Measurements from ENCODE around the gene ERICH6.

The ERICH6 gene

GRCh38 chr3:150729682-150730360 is 26.1 kb upstream of the ERICH6 start:
- H3K27ac Mint-ChIP-seq = no peak overlapping the region

GRCh38 chr3:150727653-150728502 is 24.2 kb upstream of the ERICH6 start:
- Mint-ChIP-seq H3K36me3 (ENCODE audit: insufficient read depth) (peaks cover 3% of the 10 kb centered on the region), H3K4me1 (ENCODE audit: low read depth in 2 of 2) (peaks cover 0 to 3% of the 10 kb centered on the region in 2 donors), H3K9me3 (no peaks in the 10 kb centered on the region), H3K27me3 (no peaks in the 10 kb centered on the region), H3K27ac (no peak overlapping the region), H3K4me3 (no peak overlapping the region)
- DNase-seq (no peak), ATAC-seq (replicated peaks) (no peak)

More at GRCh38 chr3:150729682-150730360, 26.1 kb upstream of the ERICH6 start:
- Mint-ChIP-seq H3K27me3 (no peaks in the 10 kb centered on the region), H3K36me3 (ENCODE audit: insufficient read depth) (no peaks in the 10 kb centered on the region), H3K4me3 (no peak overlapping the region), H3K4me1 (ENCODE audit: low read depth in 2 of 2) (peaks cover 0 to 3% of the 10 kb centered on the region in 2 donors), H3K9me3 (no peaks in the 10 kb centered on the region)
- no peak for DNase-seq
- ATAC-seq (replicated peaks) = no peak

- DNase-seq (no peak), ATAC-seq (replicated peaks) (no peak)
- peaks cover 3% of the 10 kb centered on the region for H3K36me3 Mint-ChIP-seq (ENCODE audit: insufficient read depth)
- H3K4me3 Mint-ChIP-seq = no peak overlapping the region
- H3K27ac Mint-ChIP-seq = no peak overlapping the region
- H3K27me3 Mint-ChIP-seq = no peaks in the 10 kb centered on the region
- peaks cover 0 to 3% of the 10 kb centered on the region in 2 donors for H3K4me1 Mint-ChIP-seq (ENCODE audit: low read depth in 2 of 2)
- H3K9me3 Mint-ChIP-seq = no peaks in the 10 kb centered on the region
Measured at GRCh38 chr3:150725548-150725947, 21.8 kb upstream of the ERICH6 start.

GRCh38 chr3:150723946-150724345 is 20.2 kb upstream of the ERICH6 start:
- peaks cover 3% of the 10 kb centered on the region for H3K36me3 Mint-ChIP-seq (ENCODE audit: insufficient read depth)
- no peak overlapping the region for H3K4me3 Mint-ChIP-seq
- H3K27me3 Mint-ChIP-seq = no peaks in the 10 kb centered on the region
- H3K27ac Mint-ChIP-seq = peak overlapping the region in 1 of 2 donors; percentile 61
- peaks cover 0 to 3% of the 10 kb centered on the region in 2 donors for H3K4me1 Mint-ChIP-seq (ENCODE audit: low read depth in 2 of 2)
- DNase-seq (no peak), ATAC-seq (replicated peaks) (no peak)
- no peaks in the 10 kb centered on the region for H3K9me3 Mint-ChIP-seq

- no peak for ATAC-seq (replicated peaks)
- Mint-ChIP-seq H3K36me3 (ENCODE audit: insufficient read depth) (peaks cover 3% of the 10 kb centered on the region), H3K4me1 (ENCODE audit: low read depth in 2 of 2) (peaks cover 0 to 3% of the 10 kb centered on the region in 2 donors), H3K27me3 (no peaks in the 10 kb centered on the region), H3K27ac (no peak overlapping the region), H3K9me3 (no peaks in the 10 kb centered on the region), H3K4me3 (no peak overlapping the region)
- DNase-seq = no peak
Measured at GRCh38 chr3:150722267-150722666, 18.5 kb upstream of the ERICH6 start.

- Mint-ChIP-seq H3K4me3 (peak overlapping the region in 1 of 2 donors; percentile 5), H3K36me3 (ENCODE audit: insufficient read depth) (peaks cover 3% of the 10 kb centered on the region), H3K27me3 (no peaks in the 10 kb centered on the region), H3K27ac (no peak overlapping the region), H3K9me3 (no peaks in the 10 kb centered on the region), H3K4me1 (ENCODE audit: low read depth in 2 of 2) (no peaks in the 10 kb centered on the region)
- ATAC-seq (replicated peaks) = peak; percentile 95
- DNase-seq = peak; percentile 12 to 28 (median 14)
Measured at GRCh38 chr3:150721285-150722130, 17.8 kb upstream of the ERICH6 start.

- Mint-ChIP-seq H3K9me3 (peaks cover 0 to under 1% of the 10 kb centered on the region in 2 donors), H3K4me3 (no peak overlapping the region)
Measured at GRCh38 chr3:150720444-150720843, 16.7 kb upstream of the ERICH6 start.

GRCh38 chr3:150710097-150710496 is 6.4 kb upstream of the ERICH6 start:
- Mint-ChIP-seq H3K36me3 (ENCODE audit: insufficient read depth) (peaks cover 16% of the 10 kb centered on the region), H3K27me3 (no peaks in the 10 kb centered on the region)
- no peak for ATAC-seq (replicated peaks)

More at GRCh38 chr3:150720444-150720843, 16.7 kb upstream of the ERICH6 start:
- H3K27me3 Mint-ChIP-seq = no peaks in the 10 kb centered on the region
- DNase-seq = no peak
- no peaks in the 10 kb centered on the region for H3K4me1 Mint-ChIP-seq (ENCODE audit: low read depth in 2 of 2)
- ATAC-seq (replicated peaks) = no peak
- H3K36me3 Mint-ChIP-seq (ENCODE audit: insufficient read depth) = peaks cover 3% of the 10 kb centered on the region
- H3K27ac Mint-ChIP-seq = no peak overlapping the region

GRCh38 chr3:150703299-150703755 is 393 bp downstream of the ERICH6 start:
- Mint-ChIP-seq H3K4me1 (ENCODE audit: low read depth in 2 of 2) (peaks cover 15 to 17% of the 10 kb centered on the region in 2 donors), H3K27ac (peak overlapping the region; percentile 97 to 100), H3K36me3 (ENCODE audit: insufficient read depth) (peaks cover 25% of the 10 kb centered on the region), H3K9me3 (no peaks in the 10 kb centered on the region), H3K27me3 (no peaks in the 10 kb centered on the region), H3K4me3 (peak overlapping the region; percentile 93 to 99)
- DNase-seq (peak in 2 of 3 experiments; percentile 33 to 41), ATAC-seq (replicated peaks) (peak; percentile 53)

More at GRCh38 chr3:150710097-150710496, 6.4 kb upstream of the ERICH6 start:
- DNase-seq = no peak
- Mint-ChIP-seq H3K9me3 (peaks cover 5 to 9% of the 10 kb centered on the region in 2 donors), H3K4me3 (no peak overlapping the region), H3K27ac (no peak overlapping the region), H3K4me1 (ENCODE audit: low read depth in 2 of 2) (peaks cover 4 to 10% of the 10 kb centered on the region in 2 donors)

GRCh38 chr3:150699068-150699639 is 4.6 kb downstream of the ERICH6 start:
- peaks cover 19% of the 10 kb centered on the region for H3K36me3 Mint-ChIP-seq (ENCODE audit: insufficient read depth)
- no peak for DNase-seq
- H3K27ac Mint-ChIP-seq = no peak overlapping the region
- no peaks in the 10 kb centered on the region for H3K9me3 Mint-ChIP-seq
- H3K4me3 Mint-ChIP-seq = no peak overlapping the region
- no peaks in the 10 kb centered on the region for H3K27me3 Mint-ChIP-seq
- peaks cover 7 to 11% of the 10 kb centered on the region in 2 donors for H3K4me1 Mint-ChIP-seq (ENCODE audit: low read depth in 2 of 2)
- no peak for ATAC-seq (replicated peaks)

- Mint-ChIP-seq H3K4me3 (no peak overlapping the region), H3K27me3 (no peaks in the 10 kb centered on the region), H3K27ac (no peak overlapping the region)
Measured at GRCh38 chr3:150697646-150698045, 6.1 kb downstream of the ERICH6 start.

GRCh38 chr3:150691414-150692040 is 12.2 kb downstream of the ERICH6 start:
- H3K4me1 Mint-ChIP-seq (ENCODE audit: low read depth in 2 of 2) = no peaks in the 10 kb centered on the region
- H3K27me3 Mint-ChIP-seq = no peaks in the 10 kb centered on the region
- no peak overlapping the region for H3K4me3 Mint-ChIP-seq
- DNase-seq (no peak), ATAC-seq (replicated peaks) (no peak)
- H3K27ac Mint-ChIP-seq = no peak overlapping the region
- H3K36me3 Mint-ChIP-seq (ENCODE audit: insufficient read depth) = peaks cover 3% of the 10 kb centered on the region
- no peaks in the 10 kb centered on the region for H3K9me3 Mint-ChIP-seq

More at GRCh38 chr3:150697646-150698045, 6.1 kb downstream of the ERICH6 start:
- H3K36me3 Mint-ChIP-seq (ENCODE audit: insufficient read depth) = peaks cover 4% of the 10 kb centered on the region
- ATAC-seq (replicated peaks) (no peak), DNase-seq (no peak)
- H3K4me1 Mint-ChIP-seq (ENCODE audit: low read depth in 2 of 2) = peaks cover 3 to 4% of the 10 kb centered on the region in 2 donors
- H3K9me3 Mint-ChIP-seq = no peaks in the 10 kb centered on the region

All from effector memory CD8-positive, alpha-beta T cell (primary cell).